ENCODE data around the gene GLCCI1. TPM values are rescaled to one million over a fixed set of nuclear protein-coding genes. Genes with fewer than 3 reads are reported as not detected.
"Not testable (repeated sequence)": the region's sequence is repeated elsewhere in the genome, so short reads cannot be mapped to it uniquely, and the experiment has no call there.

GLCCI1 gene
- total and polyA plus RNA-seq, 5 experiments from 2014 or later: 9.0 to 33.2 (median 30.8) TPM

- H3K4me1 Mint-ChIP-seq: peaks cover 24 to 89% (median 57%) of the 10 kb centered on the region in 4 donors
- no peaks in the 10 kb centered on the region for H3K36me3 Mint-ChIP-seq
- DNase-seq: no peak
- no peaks in the 10 kb centered on the region for H3K27me3 Mint-ChIP-seq
- POLR2A ChIA-PET: interaction anchor here (0.6 to 2.3 kb wide), 3 partner anchors 10 to 52 kb away, joined by 3 to 12 read pairs (median 7); partner anchors contain the start of gene GLCCI1
- H3K27ac Mint-ChIP-seq: peak overlapping the region in 2 of 10 donors; percentile 6 to 70
- ATAC-seq: no peak
- no peak overlapping the region for H3K4me3 Mint-ChIP-seq
- H3K9me3 Mint-ChIP-seq: no peaks in the 10 kb centered on the region
These were observed 9.2 kb downstream of the GLCCI1 start for GRCh38 chr7:7977774-7978173.

- H3K4me3 Mint-ChIP-seq: no peak overlapping the region
- no peaks in the 10 kb centered on the region for H3K27me3 Mint-ChIP-seq
- no peaks in the 10 kb centered on the region for H3K36me3 Mint-ChIP-seq
- H3K4me1 Mint-ChIP-seq: peaks cover 26 to 85% (median 52%) of the 10 kb centered on the region in 4 donors
- no peak for ATAC-seq
- no peaks in the 10 kb centered on the region for H3K9me3 Mint-ChIP-seq
- peak overlapping the region in 2 of 10 donors; percentile 34 to 76 for H3K27ac Mint-ChIP-seq
- DNase-seq: no peak
- POLR2A ChIA-PET: interaction anchor here (1.7 kb wide), 1 partner anchor 10 kb away, joined by 9 read pairs; the partner anchor contains the start of gene GLCCI1
These were observed 10.3 kb downstream of the GLCCI1 start for GRCh38 chr7:7978860-7979259.

GRCh38 chr7:7979558-7979957 is 11.0 kb downstream of the GLCCI1 start:
- Mint-ChIP-seq H3K4me3 (peak overlapping the region in 1 of 10 donors; percentile 46), H3K9me3 (no peaks in the 10 kb centered on the region), H3K4me1 (peaks cover 24 to 84% (median 48%) of the 10 kb centered on the region in 4 donors), H3K36me3 (no peaks in the 10 kb centered on the region), H3K27me3 (no peaks in the 10 kb centered on the region), H3K27ac (peak overlapping the region in 2 of 10 donors; percentile 13 to 32)
- POLR2A ChIA-PET: interaction anchor here (1.1 to 1.7 kb wide), 2 partner anchors 11 to 146 kb away, joined by 3 to 9 read pairs; partner anchors contain the start of gene GLCCI1
- DNase-seq: no peak
- no peak for ATAC-seq

GRCh38 chr7:7980134-7980533 is 11.5 kb downstream of the GLCCI1 start:
- POLR2A ChIA-PET: interaction anchor here (1.1 to 1.7 kb wide), 2 partner anchors 11 to 146 kb away, joined by 3 to 9 read pairs; partner anchors contain the start of gene GLCCI1

GRCh38 chr7:7982904-7983303 is 14.3 kb downstream of the GLCCI1 start:
- H3K9me3 Mint-ChIP-seq: no peaks in the 10 kb centered on the region
- no peaks in the 10 kb centered on the region for H3K27me3 Mint-ChIP-seq
- POLR2A ChIA-PET: interaction anchor here (1.0 kb wide), 1 partner anchor 13 kb away, joined by 3 read pairs; no protein-coding TSS in a partner anchor
- DNase-seq: no peak
- no peak for ATAC-seq
- no peak overlapping the region for H3K27ac Mint-ChIP-seq
- H3K4me1 Mint-ChIP-seq: peaks cover 24 to 78% (median 42%) of the 10 kb centered on the region in 4 donors
- peaks cover 0 to 2% (median 0%) of the 10 kb centered on the region in 3 donors for H3K36me3 Mint-ChIP-seq
- H3K4me3 Mint-ChIP-seq: no peak overlapping the region

More at GRCh38 chr7:7980134-7980533, 11.5 kb downstream of the GLCCI1 start:
- Mint-ChIP-seq H3K27ac (peak overlapping the region in 2 of 10 donors; percentile 2 to 13), H3K27me3 (no peaks in the 10 kb centered on the region), H3K36me3 (no peaks in the 10 kb centered on the region), H3K4me1 (peaks cover 24 to 84% (median 48%) of the 10 kb centered on the region in 4 donors), H3K9me3 (no peaks in the 10 kb centered on the region), H3K4me3 (no peak overlapping the region)
- no peak for ATAC-seq
- no peak for DNase-seq

- H3K4me1 Mint-ChIP-seq: peaks cover 29 to 81% (median 52%) of the 10 kb centered on the region in 4 donors
- no peaks in the 10 kb centered on the region for H3K9me3 Mint-ChIP-seq
- no peak overlapping the region for H3K27ac Mint-ChIP-seq
- no peaks in the 10 kb centered on the region for H3K27me3 Mint-ChIP-seq
- POLR2A ChIA-PET: no interaction called here
- no peak overlapping the region for H3K4me3 Mint-ChIP-seq
- no peak for ATAC-seq
- no peak for DNase-seq
- H3K36me3 Mint-ChIP-seq: peaks cover 0 to 2% (median 0%) of the 10 kb centered on the region in 3 donors
These were observed 15.8 kb downstream of the GLCCI1 start for GRCh38 chr7:7984424-7984823.

- peak overlapping the region in 5 of 10 donors; percentile 1 to 76 (median 15) for H3K4me3 Mint-ChIP-seq
- peaks cover 25 to 65% (median 56%) of the 10 kb centered on the region in 4 donors for H3K4me1 Mint-ChIP-seq
- POLR2A ChIA-PET: interaction anchor here (1.8 kb wide), 1 partner anchor 19 kb away, joined by 14 read pairs; the partner anchor contains the start of gene GLCCI1
These were observed 20.1 kb downstream of the GLCCI1 start for GRCh38 chr7:7988706-7989105.

GRCh38 chr7:7989133-7989532 is 20.5 kb downstream of the GLCCI1 start:
- POLR2A ChIA-PET: interaction anchor here (0.6 to 2.1 kb wide), 3 partner anchors 12 to 20 kb away, joined by 3 to 14 read pairs (median 7); partner anchors contain the start of gene GLCCI1
- Mint-ChIP-seq H3K27ac (peak overlapping the region; percentile 1 to 86 (median 66)), H3K4me1 (peaks cover 24 to 63% (median 55%) of the 10 kb centered on the region in 4 donors)

More at GRCh38 chr7:7988706-7989105, 20.1 kb downstream of the GLCCI1 start:
- DNase-seq: no peak
- Mint-ChIP-seq H3K27ac (peak overlapping the region in 6 of 10 donors; percentile 0 to 79 (median 44)), H3K36me3 (peaks cover 2 to 23% (median 16%) of the 10 kb centered on the region in 3 donors), H3K27me3 (no peaks in the 10 kb centered on the region), H3K9me3 (peaks cover 7 to 23% (median 19%) of the 10 kb centered on the region in 9 donors)
- no peak for ATAC-seq

GRCh38 chr7:7989616-7990440 is 21.2 kb downstream of the GLCCI1 start:
- peak; percentile 45 to 49 for ATAC-seq
- no peak for DNase-seq
- peaks cover 2 to 23% (median 19%) of the 10 kb centered on the region in 3 donors for H3K36me3 Mint-ChIP-seq
- POLR2A ChIA-PET: interaction anchor here (0.6 to 2.1 kb wide), 3 partner anchors 13 to 20 kb away, joined by 3 to 14 read pairs (median 7); partner anchors contain the start of gene GLCCI1
- H3K27me3 Mint-ChIP-seq: no peaks in the 10 kb centered on the region
- peaks cover 7 to 26% (median 19%) of the 10 kb centered on the region in 9 donors for H3K9me3 Mint-ChIP-seq
- H3K4me1 Mint-ChIP-seq: peaks cover 24 to 60% (median 54%) of the 10 kb centered on the region in 4 donors
- peak overlapping the region; percentile 52 to 86 (median 80) for H3K4me3 Mint-ChIP-seq
- H3K27ac Mint-ChIP-seq: peak overlapping the region; percentile 1 to 88 (median 72)

More at GRCh38 chr7:7989133-7989532, 20.5 kb downstream of the GLCCI1 start:
- peaks cover 2 to 23% (median 16%) of the 10 kb centered on the region in 3 donors for H3K36me3 Mint-ChIP-seq
- no peak for DNase-seq
- H3K4me3 Mint-ChIP-seq: peak overlapping the region; percentile 52 to 86 (median 80)
- ATAC-seq: no peak
- no peaks in the 10 kb centered on the region for H3K27me3 Mint-ChIP-seq
- peaks cover 7 to 23% (median 19%) of the 10 kb centered on the region in 9 donors for H3K9me3 Mint-ChIP-seq

GRCh38 chr7:7990441-7990761 is 21.8 kb downstream of the GLCCI1 start:
- Mint-ChIP-seq H3K4me3 (peak overlapping the region in 7 of 10 donors; percentile 5 to 86 (median 63)), H3K27me3 (no peaks in the 10 kb centered on the region), H3K27ac (peak overlapping the region in 7 of 10 donors; percentile 53 to 88 (median 79)), H3K4me1 (peaks cover 24 to 55% (median 51%) of the 10 kb centered on the region in 4 donors), H3K36me3 (peaks cover 2 to 27% (median 19%) of the 10 kb centered on the region in 3 donors), H3K9me3 (peaks cover 7 to 26% (median 19%) of the 10 kb centered on the region in 9 donors)
- POLR2A ChIA-PET: interaction anchor here (0.9 to 2.1 kb wide), 2 partner anchors 13 to 20 kb away, joined by 4 to 7 read pairs; no protein-coding TSS in a partner anchor
- no peak for ATAC-seq
- no peak for DNase-seq

- POLR2A ChIA-PET: no interaction called here
- peaks cover 7 to 26% (median 20%) of the 10 kb centered on the region in 9 donors for H3K9me3 Mint-ChIP-seq
- H3K27ac Mint-ChIP-seq: peak overlapping the region in 1 of 10 donors; percentile 78
- peaks cover 2 to 28% (median 19%) of the 10 kb centered on the region in 3 donors for H3K36me3 Mint-ChIP-seq
- H3K4me3 Mint-ChIP-seq: no peak overlapping the region
- H3K27me3 Mint-ChIP-seq: no peaks in the 10 kb centered on the region
- H3K4me1 Mint-ChIP-seq: peaks cover 19 to 54% (median 48%) of the 10 kb centered on the region in 4 donors
- DNase-seq: no peak
- no peak for ATAC-seq
These were observed 23.9 kb downstream of the GLCCI1 start for GRCh38 chr7:7992506-7992905.

GRCh38 chr7:7995348-7995747 is 26.8 kb downstream of the GLCCI1 start:
- Mint-ChIP-seq H3K27ac (peak overlapping the region in 3 of 10 donors; percentile 27 to 62 (median 47)), H3K4me1 (peaks cover 10 to 30% (median 22%) of the 10 kb centered on the region in 4 donors), H3K36me3 (peaks cover 2 to 27% (median 19%) of the 10 kb centered on the region in 3 donors), H3K9me3 (peaks cover 7 to 30% (median 22%) of the 10 kb centered on the region in 9 donors)
- DNase-seq, H3K27me3 Mint-ChIP-seq, POLR2A ChIA-PET, H3K4me3 Mint-ChIP-seq, ATAC-seq: not testable (repeated sequence)

Data from naive thymus-derived CD8-positive, alpha-beta T cell (primary cell).